COLO668 (cell line): ENCODE results near the gene NUDT8.
"Not testable (repeated sequence)": the region's sequence is repeated elsewhere in the genome, so short reads cannot be mapped to it uniquely, and the experiment has no call there.

Source experiments
- DNase-seq: peaks from one replicate; lab custom pipeline; 2025; ENCODE audit not compliant: unreplicated experiment; lab: John Stamatoyannopoulos, UW

The NUDT8 gene

DNA sequence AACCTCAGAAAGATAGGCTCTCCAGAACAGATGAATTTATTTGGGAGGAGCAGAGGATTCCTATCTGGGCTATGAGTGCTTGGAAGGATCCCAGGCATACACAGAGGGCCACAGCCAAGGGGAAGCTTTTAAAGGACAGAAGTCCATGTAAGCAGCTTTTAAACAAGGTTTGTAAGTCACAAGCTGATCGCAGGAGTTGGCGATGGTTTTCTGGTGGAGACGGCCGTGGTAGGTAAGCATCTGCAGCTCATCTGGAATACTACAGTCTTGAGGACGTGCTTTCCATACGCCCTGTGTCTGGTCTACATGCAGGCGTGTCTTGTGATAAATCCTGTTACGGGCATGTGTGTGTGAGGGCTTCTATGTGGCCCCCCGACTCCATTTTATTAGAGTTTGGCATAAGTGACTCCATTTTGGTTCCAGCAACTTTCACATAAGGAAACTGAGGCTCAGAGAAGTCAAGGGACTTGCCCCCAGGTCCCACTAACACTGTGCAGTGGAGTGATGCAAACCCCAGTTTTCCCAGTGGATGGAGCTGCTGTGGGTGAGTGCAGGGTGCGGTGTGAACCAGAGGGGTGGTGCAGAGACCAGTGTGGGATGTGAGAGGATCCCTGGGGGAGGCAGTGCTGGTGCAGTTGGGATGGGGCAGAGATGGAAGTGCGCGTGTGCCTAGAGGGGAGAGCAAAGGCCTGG is 32.6 kb upstream of the NUDT8 start:
- no peak for DNase-seq

DNA sequence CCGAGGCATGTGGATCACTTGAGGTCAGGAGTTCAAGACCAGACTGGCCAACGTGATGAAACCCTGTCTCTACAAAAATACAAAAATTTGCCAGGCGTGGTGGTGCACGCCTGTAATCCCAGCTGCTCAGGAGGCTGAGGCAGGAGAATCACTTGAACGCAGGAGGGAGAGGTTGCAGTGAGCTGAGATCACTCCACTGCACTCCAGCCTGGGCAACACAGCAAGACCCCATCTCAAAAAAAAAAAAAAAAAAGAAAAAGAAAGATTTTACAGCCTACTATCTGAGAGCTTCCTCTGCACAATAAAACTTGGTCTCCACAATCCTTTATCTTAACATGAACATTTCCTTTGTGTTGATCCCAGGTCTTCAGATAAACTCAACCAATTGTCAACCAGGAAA is 31.0 kb upstream of the NUDT8 start:
- not testable (repeated sequence) for DNase-seq

DNA sequence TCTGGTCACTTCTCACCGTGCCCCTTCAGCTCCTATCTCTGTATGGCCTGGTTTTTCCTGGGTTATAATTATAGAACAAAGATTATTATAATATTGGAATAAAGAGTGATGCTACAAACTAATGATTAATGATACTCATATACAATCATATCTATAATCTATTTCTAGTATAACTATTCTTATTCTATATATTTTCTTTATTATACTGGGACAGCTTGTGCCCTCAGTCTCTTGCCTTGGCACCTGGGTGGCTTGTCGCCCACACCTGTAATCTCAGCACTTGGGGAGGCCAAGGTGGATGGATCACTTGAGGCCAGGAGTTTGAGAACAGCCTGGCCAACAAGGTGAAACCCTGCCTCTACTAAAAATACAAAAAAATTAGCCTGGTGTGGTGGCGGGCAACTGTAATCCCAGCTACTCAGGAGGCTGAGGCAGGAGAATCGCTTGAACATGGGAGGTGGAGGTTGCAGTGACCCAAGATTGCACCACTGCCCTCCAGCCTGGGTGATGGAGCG is 30.0 kb upstream of the NUDT8 start:
- DNase-seq: not testable (repeated sequence)

DNA sequence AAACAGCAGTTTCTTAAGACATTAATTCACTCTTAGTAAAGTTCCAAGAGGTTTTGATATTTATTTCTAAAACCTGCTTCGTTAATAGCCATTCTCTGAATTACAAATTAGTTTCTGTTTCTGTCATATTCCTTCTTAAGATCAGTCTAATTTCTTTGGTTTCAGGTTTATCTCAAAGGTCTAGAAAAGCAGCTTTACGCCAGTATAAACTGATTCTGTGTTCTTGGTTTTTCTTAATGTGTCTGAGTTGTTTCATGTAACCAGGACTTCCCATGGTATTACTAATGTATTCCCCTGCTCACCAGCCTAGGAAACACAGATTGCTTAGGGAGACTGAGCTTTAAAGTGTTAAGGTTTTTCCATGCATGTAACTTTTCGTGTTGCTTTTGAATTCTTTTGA is 27.6 kb upstream of the NUDT8 start:
- DNase-seq: no peak

DNA sequence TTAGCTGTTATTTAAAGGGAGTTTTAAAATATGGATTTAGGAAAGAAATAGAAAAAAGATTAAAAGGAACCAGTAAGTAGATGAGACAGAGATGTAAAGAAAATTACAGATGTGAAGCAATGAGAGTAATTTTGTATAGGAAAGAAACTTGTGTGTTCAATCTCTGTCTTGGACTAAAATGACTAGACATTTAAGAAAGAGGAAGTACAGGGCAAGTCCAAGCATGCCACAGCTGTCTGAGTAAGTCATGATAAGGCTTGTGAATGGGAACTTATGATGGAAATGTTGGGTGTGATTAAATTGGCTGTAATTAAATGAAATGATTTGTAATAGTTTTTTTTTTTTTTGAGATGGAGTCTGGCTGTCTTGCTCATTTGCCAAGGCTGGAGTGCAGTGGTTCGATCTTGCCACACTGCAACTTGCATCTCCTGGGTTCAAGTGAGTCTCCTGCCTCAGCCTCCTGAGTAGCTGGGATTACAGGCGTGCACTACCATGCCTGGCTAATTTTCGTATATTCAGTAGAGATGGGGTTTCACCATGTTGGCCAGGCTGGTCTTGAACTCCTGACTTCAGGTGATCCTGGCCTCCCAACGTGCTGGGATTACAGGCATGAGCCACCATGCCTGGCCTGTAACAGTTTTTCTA is 26.7 kb upstream of the NUDT8 start:
- DNase-seq: no peak

DNA sequence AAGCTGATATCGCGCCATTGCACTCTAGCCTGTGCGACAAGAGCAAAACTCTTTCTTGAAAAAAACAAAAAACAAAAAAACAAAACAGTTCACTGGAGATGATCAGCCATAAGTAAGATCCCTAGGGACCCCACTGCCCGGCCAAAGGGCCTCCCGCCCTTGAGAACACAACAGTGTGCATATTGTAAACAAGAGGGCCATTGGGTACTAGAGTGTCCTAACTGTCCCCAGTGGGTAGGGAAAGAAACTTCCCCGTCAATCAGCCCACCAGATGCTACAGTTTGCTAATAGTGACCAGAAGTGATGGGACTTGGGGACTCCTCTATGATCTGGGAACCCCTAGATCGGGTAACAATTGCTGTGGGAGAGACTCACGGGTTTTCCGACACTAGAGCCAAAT is 24.5 kb upstream of the NUDT8 start:
- DNase-seq: no peak

DNA sequence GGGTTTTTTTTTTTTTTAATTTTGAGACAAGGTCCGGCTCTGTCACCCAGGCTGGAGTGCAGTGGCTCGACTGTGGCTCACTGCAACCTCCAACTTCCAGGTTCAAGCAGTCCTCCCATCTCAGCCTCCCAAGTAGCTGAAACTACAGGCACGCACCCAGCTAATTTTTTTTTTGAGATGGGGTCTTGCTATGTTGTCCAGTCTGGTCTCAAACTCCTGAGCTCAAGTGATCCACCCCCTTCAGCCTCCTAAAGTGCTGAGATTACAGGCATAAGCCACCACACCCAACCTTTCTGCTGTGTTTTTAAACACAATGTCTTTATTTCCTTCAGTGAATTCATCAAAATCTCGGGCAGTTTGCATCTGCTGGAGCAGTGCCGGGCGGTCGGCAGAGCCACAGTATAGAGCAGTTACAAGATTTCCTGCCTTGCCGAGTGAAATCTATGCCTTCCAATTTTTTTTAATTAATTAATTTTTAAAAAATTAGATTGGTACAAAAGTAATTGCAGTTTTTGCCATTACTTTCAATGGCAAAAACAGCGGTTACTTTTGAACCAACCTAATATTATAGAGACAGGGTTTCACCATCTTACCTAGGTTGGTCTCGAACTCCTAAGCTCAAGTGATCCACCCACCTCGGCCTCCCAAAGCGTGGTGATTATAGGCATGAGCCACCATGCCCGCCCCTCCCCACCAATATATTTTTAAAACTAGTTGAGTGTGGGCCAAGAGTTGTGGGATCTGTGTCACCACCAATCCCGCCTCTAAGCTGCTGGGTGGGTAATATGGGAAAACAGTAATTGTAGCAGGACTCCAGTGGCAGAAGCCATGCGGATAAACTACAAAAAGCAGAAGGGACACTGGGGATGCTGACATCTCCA is 23.5 kb upstream of the NUDT8 start:
- no peak for DNase-seq

DNA sequence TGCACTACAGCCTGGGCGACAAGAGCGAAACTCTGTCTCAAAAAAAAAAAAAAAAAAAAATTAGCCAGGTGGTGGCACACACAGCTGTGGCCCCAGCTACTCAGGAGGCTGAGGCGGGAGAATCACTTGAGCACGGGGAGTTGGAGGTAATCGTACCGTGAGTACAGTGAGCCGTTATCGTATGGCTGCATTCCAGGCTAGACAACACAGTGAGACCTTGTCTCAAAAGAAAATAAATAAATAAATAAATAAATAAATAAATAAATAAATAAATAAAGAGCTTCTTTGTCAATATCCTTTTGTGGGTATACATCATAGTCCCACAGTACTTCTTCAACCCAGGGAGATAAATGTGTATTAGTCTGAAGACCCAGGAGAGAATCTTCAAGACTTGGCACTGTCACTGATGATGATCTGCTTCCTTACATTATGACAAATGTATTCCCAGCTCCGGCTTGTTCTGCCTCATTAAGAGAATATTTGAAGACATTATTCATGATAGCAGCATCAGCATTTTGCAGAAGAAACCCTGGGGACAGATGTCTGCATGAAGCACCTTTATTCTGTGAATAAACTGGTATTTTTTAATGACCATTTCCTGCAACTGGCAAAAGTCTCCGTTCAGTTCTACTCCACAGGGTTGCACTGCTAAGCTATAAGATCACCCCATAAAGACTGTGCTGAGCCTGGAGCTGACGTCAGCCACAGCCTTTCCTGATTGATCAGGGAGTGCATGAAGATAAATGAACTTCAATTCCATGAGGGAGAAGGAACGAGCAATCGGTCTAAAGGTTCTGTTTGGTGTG is 22.4 kb upstream of the NUDT8 start:
- no peak for DNase-seq

DNA sequence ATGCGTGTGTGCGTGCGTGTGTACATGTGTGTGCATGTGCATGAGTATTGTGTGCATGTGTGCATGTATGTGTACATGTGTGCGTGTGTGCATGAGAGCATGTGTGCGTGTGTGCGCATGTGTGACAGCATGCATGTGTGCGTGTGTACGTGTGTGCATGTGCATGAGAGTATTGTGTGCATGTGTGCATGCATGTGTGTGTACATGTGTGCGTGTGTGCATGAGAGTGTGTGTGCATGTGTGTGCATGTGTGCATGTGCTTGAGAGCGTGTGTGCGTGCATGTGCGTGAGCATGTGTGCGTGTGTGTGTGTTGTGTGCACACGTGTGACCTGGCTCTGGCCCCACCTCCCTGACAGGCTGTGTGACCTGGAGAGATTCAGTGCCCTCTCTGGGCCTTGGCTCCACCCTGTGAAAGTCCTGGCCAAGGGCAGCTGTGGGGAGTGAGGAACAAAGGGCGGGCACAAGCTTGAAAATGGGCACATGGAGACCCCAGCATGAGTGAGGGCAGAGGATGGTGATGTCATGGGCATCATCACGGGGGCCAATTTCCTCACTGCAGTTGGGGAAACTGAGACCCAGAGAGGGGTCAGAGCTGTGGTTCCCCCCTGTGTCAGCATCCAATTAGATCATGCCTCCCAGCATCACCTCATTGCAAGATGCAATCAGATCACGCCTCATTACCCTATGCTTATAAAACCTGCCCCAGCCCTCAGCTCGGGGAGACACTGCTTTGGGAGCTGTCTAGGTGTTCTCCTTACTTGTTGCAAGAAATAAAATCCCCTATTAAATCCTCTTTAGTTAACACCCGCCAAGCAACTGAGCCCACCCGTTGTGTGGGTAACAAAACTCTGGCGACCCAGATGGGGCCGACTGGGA is 20.1 kb upstream of the NUDT8 start:
- no peak for DNase-seq

DNA sequence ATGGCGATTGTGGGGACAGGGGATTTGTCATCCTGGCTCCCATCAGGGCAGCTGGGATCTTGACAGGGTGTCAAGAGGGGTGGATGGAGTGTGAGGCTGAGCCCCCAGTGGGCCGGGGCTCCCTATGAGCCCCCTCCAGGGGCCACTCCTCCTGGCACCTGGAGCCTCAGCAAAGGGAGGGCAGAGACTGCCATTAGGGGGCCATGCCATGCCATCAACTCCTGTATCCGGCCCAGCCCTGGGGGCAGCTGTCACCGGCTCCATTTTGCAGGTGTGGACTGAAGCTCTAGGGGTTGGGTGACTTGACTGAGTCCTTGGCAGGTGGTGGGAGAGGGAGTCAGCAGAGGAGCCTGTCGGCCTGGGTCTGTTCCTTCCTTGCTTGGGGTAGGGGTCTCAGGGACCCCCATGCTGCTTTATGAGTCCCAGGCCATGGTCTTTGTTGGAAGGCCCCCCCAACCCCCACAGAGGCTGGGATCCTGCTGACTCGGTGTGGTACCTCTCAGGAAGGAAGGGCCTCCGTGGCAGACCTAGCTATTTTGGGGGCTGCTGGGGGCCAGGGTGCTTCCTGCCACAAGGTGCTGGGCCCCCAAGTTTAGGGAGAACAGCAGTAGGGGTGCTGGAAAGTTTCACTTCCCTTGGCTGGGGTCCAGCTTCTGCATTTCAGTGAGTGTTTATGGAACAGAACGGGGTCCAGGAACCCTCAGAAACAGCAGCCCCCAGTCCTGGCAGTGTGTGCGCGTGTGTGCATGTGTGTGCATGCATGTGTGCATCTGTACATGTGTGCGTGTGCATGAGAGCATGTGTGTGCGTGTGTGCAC is 19.3 kb upstream of the NUDT8 start:
- no peak for DNase-seq

DNA sequence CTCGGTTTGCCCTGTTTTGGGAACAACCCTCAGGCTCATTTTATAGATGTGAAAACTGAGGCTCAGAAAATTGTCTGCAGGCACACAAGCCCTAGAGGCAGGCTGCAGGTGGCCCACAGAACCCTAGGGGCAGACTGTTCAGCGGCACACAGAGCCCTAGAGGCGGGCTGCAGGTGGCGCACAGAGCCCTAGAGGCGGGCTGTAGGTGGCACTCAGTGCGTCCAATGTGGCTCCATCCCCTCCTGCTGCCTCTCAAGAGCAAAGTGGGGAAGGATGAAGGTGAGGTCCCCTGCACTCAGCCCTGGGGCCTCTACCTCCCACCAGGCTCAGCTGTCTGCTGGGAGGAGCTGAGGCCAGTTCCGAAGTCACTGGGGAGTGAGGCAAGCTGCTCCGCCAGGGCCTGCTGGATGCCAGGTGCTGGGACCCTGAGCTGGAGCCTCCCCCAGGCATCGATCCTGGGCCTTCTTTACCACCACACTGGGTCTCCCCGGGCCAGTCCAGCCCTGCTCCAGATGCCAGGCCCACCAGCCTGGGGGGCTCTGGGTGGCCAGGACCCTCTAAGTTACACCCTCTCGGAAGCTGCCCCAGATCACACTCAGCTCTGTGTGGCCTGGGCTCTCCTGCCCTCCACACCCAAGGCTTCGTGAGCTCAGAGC is 18.5 kb upstream of the NUDT8 start:
- peak; percentile 71 for DNase-seq

DNA sequence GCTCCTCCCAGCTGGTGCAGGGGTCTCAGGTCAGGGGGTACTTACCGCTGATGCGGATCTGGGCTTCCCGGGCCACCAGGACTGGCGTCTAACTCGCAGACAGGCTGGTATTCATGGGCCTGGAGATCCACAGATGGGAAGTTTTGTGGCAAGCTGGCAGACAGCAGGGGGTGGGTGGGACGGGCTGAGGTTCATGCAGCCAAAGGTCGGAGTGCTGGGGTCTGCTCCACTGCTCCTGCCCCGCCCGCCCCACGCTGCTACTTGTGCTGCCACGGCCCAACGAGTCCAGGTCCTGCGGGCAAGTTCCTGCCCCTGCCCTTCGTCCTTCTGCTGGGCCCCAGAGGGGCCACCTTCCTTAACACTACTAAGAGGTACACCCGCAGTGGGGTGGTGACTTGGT is 17.7 kb upstream of the NUDT8 start:
- no peak for DNase-seq

DNA sequence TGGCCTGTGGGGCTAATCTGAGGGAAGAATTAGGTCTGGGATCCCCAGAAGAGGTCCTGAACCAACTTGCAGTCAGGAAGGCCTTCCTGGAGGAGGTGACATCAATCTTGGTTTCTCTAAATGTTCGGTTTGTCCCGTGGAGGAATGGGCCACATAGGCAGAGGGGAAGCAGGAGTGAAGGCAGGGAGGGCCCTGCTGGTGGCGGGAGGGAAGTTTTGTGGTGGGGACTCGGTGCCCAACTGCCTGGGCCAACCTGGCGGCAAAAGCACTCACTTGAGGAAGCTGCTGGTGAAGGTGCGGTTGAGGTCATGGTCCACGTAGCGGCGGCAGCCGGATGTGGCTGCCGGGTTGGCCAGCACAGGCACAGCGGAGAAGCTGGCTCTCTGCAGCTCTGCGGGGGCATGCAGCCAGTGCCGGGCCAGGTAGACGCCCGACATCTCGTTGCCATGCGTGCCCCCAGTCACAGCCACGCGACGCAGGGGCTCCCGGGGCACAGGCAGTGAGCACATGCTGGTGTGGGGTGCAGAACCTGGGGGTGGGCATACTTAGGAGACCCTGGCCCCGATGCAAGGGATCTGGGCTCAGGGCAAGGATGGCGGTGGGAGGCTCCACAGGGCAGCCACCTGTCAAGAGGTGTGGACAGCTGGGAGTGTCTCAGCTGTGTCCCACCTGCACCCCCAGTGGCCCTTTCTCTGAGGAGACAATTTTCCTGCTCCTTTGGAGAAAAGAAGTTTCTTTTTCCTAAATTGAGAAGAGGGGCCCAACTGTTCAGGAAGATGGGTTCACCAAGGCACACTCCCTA is 17.0 kb upstream of the NUDT8 start:
- DNase-seq: no peak

DNA sequence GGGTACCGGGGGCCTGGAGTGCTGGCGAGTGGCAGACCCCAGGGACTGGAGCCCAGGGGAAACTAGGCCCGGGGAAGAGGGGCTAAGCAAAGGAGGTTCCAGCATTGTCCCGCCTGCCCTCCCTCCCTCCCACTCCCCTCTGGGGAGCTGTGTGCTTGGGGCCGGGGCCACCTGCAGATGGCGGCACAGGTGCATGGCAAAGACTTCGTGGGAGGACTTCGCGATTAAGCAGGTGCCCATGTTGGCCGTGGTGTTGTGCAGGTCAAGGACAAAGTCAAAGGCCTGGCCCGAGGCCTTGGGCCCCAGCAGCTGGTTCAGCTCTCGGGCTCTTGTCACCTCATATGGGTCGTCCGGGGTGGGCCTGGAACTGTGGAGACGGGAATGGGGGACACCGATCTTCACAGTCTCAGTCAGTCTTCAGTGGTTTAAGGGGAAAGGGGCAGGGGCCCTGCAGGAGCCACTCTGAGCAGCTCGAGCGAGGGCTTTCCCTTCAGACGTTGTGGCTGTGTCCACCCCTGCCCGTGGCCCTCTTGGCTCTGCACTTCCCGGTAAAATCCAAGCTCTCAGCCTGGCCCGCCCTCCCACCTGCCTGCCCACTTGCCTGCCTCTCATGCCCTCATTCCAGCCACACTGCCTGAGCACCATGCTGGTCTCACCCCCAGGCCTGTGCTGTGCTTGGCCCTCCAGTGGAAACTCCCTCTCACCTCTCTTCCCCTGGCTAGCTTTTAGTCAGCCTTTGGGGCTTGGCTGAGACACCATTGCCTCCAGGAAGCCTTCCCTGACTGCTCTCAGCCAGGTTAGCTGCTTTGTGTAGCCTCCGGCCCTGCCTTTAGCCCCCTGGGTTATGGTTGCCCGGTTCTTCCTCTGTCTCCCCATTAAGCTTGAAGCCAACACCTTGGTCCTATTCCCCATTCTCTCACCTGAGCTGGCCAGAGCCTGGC is 16.1 kb upstream of the NUDT8 start:
- no peak for DNase-seq

DNA sequence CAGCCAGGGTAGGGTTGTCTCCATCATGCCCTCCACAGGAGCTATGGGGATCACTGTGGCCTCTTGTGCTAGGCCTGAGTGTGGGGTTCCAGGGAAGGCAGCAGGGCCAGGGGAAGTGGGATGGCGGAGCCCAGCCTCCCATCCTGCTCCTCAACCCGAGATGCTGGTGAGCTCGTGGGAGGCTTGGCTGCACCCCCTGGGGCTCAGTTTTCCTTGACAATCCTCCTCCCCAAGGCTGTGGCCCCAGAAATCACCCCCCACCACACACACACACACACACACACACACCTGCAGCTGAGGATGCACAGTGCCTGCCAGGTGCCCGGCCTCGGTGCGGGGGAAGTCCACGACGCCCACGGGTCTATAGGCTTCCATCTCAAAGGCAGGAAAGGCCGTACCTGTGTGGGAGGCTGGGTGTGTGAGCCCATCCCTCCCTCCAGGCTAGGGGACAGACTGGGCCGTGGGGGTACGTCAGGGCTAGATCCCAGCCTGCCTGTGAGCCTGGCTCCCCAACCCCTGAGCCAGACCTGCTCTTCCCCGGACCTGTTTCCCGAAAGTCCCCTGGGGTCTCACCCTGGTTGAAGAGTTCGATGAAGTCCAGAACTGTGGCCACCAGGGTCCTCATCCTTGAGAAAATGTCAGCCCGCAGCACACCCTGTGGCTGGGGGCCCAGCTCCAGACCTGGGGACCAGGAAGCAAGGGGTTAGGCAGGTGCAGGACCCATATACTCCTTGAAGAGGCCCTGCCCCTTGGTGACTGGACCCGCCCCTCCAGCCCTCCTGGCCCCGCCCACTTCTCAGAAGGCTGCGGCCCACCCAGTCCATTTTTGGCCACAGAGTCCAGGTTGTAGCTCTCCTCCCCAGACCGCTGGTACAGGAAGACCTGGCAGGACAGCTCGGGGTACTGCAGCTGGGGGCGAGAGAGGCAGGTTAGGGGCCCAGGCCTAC is 15.0 kb upstream of the NUDT8 start:
- no peak for DNase-seq

DNA sequence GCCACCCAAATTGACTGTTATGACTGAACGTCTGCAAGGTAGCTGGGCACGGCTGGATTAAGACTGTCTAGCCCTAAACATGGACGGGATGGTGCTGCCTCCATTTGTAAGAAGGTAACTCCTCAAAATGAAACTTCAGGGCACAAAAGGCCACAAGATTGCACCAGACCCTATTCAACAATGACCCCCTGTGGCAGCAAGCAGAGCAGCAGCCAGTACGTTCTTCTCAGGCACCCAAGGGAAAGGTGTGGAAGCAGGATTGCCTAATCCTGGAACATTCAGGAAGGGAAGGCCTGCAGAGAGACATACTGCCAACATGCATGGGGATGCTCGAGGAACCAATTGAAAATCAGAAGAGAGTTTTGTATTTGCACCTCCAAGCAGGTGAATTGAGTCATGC is 14.3 kb upstream of the NUDT8 start:
- DNase-seq: no peak
